DMS114 treated with DMSO at 0.1 percent for 48 hours (cell line): Measurements from ENCODE around the gene PNMA5.

Experiments
- DNase-seq: peaks from one replicate; lab custom pipeline; 2025; ENCODE audit not compliant: unreplicated experiment; lab: John Stamatoyannopoulos, UW

PNMA5 gene

GRCh38 chrX:152958524-152959465 is 35.1 kb downstream of the PNMA5 start:
- peak; percentile 49 for DNase-seq

DNA sequence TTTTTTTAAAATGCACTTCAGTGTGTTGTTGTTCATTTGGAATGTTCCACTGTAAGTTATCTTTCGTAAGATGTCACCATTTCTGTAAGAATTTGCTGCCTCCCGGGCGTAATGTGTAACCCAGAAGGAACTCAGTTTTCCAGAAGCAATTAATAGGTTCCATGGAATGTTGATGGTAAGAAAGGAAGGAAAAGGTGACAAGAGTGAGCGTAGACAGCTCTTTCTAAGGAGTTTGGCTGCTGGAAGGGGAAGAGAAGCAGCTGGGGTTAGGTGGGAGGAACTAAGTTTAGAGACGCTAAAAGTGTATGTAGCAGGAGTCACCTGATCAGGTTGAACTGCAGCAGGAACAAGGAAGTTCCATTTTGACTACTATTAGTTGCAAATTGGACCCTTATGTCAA is 35.9 kb downstream of the PNMA5 start:
- DNase-seq = no peak

GRCh38 chrX:152950786-152951185 is 43.1 kb downstream of the PNMA5 start:
- DNase-seq = no peak

DNA sequence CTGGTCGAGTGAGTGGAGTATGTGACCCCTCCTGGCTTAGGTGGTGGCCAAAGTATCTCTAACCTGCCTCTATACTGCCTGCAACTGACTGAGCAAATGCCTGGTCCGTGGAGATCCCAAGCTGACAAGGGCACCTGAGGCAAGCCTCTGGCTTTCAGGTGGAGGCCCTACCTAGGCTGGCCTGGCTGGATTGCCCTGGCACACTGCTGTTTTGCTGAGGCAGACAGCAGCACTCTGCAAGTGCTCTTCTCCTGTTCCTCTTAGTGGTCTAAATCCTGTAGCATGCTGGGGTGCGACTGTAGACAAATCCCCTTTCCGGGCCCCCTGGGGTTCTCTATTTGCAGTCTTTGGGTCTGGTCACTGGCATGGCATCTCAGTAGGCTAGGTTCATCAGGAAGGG is 44.8 kb downstream of the PNMA5 start:
- no peak for DNase-seq

GRCh38 chrX:152946681-152947080 is 47.2 kb downstream of the PNMA5 start:
- DNase-seq = no peak

DNA sequence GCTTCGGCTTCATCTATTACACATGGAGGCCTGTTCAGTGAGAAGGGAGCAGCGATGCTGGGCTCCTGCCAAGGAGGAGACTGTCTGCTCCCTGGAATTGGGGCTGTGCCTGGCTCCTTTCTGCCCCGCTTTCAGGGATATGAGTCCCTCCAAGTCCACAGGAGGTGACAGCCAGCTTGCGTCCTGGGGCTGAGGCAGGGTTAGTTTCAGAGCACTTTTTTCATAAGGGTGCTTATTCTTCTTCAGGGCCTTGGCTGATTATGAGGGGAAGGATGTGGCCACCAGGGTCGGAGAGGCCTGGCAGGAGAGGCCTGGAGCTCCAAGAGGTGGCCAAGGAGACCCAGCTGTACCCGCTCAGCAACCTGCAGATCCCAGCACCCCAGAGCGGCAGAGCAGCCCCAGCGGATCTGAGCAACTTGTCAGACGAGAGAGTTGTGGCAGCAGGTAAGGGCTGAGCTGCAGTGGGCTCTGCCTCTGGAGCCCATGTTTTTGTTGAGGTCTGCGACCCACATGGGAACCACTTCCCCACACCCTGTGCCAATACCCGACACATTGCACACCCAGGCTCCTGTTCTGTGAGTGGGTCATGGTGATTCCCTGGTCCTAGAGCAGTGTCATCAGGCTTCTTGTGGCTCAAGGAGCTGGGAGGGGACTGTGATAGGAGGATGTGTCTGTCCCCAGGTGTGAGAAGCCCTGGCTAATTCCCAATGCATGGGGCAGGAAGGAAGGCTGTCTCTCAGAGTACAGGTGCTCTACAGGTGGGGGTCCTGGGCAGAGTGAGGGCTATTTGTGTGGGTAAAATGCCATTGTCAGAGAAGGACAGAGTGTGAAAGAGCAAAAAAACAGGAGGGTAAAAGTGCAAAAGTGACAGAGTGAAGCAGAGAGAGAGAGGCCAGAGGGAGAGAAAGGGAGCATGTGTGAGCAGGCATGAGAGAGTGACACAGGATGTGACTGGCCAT is 48.6 kb downstream of the PNMA5 start:
- DNase-seq = no peak

- DNase-seq = no peak
These were observed 50.1 kb downstream of the PNMA5 start for GRCh38 chrX:152943826-152944225.

GRCh38 chrX:152942077-152942442 is 51.9 kb downstream of the PNMA5 start:
- DNase-seq = no peak

DNA sequence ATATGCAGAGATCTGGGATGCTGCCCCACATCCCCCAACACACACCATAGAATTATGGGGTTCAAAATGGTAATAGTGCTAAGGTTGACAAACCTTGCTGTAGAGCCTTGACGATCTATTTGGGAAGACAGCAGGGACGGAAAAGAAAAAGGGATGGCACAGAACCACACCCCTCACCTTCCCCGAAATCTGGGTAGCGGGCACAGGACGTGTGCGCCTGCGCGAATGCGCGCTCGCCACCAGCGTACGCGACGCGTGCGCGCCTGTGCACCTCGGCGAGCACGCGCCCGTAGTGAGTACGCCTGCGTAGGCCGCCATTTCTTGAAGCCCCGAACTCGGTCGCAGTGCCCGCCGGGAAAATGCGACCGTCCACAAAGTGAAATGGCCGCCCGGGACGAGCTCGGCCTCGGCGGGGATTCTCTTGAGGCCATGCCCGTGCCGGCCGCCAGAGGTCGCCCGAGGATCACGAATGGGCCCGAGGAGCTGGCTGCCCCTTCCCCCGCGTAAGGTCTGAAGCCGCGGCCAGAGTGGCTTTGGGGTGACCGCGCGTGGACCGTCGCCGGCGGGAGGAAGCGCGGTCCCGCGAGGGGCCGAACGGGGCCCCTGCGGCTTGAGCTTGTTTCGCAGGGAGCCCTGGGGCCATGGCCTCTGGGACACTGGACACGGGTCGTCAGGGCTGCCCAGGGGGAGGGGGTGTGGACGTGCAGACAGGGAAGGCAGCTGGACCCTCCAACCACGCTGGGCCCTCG is 52.4 kb downstream of the PNMA5 start:
- DNase-seq = peak; percentile 53
